ENCODE data around the gene ADARB2.

- TF ChIP-seq, protein P1, sequence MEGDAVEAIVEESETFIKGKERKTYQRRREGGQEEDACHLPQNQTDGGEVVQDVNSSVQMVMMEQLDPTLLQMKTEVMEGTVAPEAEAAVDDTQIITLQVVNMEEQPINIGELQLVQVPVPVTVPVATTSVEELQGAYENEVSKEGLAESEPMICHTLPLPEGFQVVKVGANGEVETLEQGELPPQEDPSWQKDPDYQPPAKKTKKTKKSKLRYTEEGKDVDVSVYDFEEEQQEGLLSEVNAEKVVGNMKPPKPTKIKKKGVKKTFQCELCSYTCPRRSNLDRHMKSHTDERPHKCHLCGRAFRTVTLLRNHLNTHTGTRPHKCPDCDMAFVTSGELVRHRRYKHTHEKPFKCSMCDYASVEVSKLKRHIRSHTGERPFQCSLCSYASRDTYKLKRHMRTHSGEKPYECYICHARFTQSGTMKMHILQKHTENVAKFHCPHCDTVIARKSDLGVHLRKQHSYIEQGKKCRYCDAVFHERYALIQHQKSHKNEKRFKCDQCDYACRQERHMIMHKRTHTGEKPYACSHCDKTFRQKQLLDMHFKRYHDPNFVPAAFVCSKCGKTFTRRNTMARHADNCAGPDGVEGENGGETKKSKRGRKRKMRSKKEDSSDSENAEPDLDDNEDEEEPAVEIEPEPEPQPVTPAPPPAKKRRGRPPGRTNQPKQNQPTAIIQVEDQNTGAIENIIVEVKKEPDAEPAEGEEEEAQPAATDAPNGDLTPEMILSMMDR (IDR thresholded peaks at IDR 0.05) = no peak
- TF ChIP-seq RCOR1 (IDR thresholded peaks at IDR 0.05; ENCODE audit: low read length) (no peak), SIN3A (IDR thresholded peaks at IDR 0.05; ENCODE audit: borderline replicate concordance, low read depth, low read length) (no peak), GABPA (IDR thresholded peaks at IDR 0.05; ENCODE audit: low read depth) (no peak), EP300 (IDR thresholded peaks at IDR 0.05; ENCODE audit: borderline replicate concordance in 1 of 2, low read depth in 1 of 2, low read length in 1 of 2) (no peak), EZH2phosphoT487 (IDR thresholded peaks at IDR 0.05; ENCODE audit: borderline replicate concordance, low read depth) (no peak), POLR2AphosphoS5 (IDR thresholded peaks at IDR 0.05; ENCODE audit: low read depth, low read length) (no peak), MXI1 (IDR thresholded peaks at IDR 0.05; ENCODE audit: low read depth, low read length) (no peak), REST (IDR thresholded peaks at IDR 0.05; ENCODE audit: low read depth, low read length) (no peak), NRF1 (IDR thresholded peaks at IDR 0.05; ENCODE audit: low read depth, low read length) (no peak)
Measured at GRCh38 chr10:1509011-1509530, 228.3 kb downstream of the ADARB2 start.
